GM19328 (cell line): ENCODE data around the gene RAET1E.
"Not testable (repeated sequence)": the region's sequence is repeated elsewhere in the genome, so short reads cannot be mapped to it uniquely, and the experiment has no call there.

ENCODE experiments used
- ATAC-seq: cut with Tn5 transposase; IDR thresholded peaks from one replicate; pipeline ENCODE4 v1.9.1; 2021; ENCODE audit warnings: mild to moderate bottlenecking, moderate library complexity; ENCODE audit not compliant: unreplicated experiment

The RAET1E gene

GRCh38 chr6:149912680-149913079 is 14.8 kb upstream of the RAET1E start:
- not testable (repeated sequence) for ATAC-seq

- ATAC-seq: no peak
These were observed 12.8 kb upstream of the RAET1E start for GRCh38 chr6:149910721-149911151.

- no peak for ATAC-seq
These were observed 12.0 kb upstream of the RAET1E start for GRCh38 chr6:149909701-149910470.

DNA sequence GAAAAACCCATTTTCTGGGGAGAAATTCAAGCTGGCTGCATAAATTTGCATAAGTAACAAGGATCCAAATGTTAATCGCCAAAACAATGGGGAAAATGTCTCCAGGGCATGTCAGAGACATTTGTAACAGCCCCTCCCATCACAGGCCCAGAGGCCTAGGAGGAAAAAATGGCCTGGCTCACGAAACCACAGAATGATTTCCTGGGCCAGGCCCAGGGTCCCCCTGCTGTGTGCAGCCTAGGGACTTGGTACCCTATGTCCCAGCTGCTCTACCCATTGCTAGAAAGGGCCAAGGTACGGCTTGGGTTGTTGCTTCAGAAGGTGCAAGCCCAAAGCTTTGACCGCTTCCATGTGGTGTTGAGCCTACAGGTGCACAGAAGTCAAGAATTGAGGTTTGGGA is 10.6 kb upstream of the RAET1E start:
- not testable (repeated sequence) for ATAC-seq

DNA sequence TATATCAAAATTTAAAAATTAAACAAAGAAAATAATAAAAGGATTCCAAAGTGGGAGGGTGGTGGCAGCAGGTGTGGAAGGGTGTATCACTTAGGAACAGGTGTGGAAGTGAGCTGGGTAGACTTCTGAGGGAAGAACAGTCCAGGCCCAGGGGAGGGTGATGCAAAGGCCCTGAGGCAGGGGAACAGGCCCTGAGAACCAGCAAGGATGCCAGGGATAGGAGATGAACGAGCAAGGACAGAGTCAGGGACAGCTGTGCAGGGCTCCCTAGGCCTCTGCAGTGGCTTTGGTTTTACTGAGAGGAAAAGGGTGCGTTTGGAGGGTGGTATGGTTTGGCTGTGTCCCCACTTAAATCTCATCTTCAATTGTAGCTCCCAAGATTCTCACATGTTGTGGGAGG is 9.4 kb upstream of the RAET1E start:
- ATAC-seq: no peak

DNA sequence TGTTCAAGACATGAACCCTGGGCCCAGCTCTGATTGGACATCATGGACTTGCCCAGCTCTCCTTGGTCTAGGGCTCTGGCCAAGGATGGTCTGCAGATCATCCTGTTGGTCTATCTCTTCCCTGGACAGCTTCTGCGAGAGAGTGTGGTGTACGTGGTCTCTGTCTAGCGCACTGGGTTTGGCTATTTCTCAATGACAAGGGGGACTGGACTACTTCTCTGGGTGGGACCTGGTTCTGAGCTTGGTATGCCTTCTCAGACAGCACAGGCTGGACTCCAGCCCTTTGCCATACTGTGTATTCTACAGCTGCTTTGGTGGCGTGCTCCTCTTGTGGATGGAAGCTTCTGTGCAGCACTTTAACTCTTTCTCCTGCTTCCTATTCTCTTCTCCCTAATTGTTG is 8.5 kb upstream of the RAET1E start:
- ATAC-seq: no peak

GRCh38 chr6:149905911-149906371 is 8.0 kb upstream of the RAET1E start:
- ATAC-seq: no peak

GRCh38 chr6:149905371-149905910 is 7.5 kb upstream of the RAET1E start:
- no peak for ATAC-seq

DNA sequence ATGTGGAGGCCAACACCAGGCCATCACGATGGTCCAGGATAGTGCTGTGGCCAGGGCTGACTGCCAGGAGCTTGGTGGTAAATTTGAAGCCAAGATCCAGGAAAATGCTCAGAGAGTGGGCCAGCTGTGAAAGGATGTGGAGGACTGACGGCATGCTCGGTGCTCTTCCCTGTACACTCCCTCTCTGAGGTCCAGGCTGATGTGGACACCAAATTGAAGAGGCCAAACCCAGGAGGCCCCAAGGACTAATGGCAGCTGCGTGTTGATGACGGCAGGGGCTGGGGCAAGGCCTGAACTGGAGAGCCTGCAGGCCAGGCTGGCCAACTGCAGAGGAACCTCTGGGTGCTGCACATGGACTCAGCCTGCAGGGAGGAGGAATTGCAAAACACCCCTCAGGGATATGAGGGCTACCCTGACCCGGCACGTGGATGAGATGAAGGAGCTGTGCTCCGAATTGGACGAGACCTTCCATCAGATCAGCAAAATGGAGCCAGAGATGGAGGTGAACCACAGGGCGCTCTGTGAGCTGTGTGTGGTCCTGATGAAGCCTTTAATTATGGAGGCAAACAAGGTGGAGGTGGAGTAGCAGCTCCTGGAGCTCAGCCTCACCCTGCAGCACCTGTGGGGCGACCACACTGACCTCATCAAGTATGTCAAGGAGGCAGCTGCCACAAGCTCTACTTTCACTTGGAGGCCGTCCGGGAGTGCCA is 6.9 kb upstream of the RAET1E start:
- no peak for ATAC-seq

- ATAC-seq: no peak
These were observed 6.2 kb upstream of the RAET1E start for GRCh38 chr6:149903938-149904611.

DNA sequence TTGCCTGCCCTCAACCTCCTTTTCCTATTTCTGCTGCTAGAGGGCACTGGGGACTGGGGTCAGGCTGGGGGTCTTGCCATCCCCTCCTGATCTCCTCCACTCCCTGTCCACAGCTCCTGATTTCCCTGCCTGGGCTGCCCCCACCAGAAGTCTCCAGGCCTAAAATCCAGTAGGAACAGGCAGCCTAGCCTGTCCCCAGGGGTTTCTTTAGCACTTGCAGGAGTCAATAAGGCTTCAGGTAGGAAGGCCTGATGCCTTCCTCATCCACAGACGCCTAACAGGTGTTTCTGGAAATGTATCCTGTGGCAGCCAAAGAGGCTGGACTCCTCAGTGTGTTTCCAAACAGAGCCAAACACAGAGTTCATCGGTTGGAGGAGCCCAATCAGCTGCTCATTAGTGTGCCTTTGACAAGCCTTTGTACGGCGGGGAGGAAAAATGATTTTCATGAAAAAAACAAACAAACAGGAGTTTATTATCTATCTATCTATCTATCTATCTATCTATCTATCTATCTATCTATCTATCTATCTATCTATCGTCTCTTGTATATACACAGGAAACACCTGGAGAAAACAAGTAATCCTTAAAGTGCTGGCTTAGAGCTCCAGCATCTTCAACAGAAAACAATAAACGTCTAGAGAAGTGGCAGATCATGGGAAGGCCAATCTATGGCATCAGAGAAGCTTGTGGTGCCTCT is 3.7 kb upstream of the RAET1E start:
- no peak for ATAC-seq

GRCh38 chr6:149900620-149901443 is 2.9 kb upstream of the RAET1E start:
- no peak for ATAC-seq

- ATAC-seq: no peak
These were observed 2.2 kb upstream of the RAET1E start for GRCh38 chr6:149899926-149900619.

- no peak for ATAC-seq
These were observed 1.6 kb upstream of the RAET1E start for GRCh38 chr6:149899486-149899885.

DNA sequence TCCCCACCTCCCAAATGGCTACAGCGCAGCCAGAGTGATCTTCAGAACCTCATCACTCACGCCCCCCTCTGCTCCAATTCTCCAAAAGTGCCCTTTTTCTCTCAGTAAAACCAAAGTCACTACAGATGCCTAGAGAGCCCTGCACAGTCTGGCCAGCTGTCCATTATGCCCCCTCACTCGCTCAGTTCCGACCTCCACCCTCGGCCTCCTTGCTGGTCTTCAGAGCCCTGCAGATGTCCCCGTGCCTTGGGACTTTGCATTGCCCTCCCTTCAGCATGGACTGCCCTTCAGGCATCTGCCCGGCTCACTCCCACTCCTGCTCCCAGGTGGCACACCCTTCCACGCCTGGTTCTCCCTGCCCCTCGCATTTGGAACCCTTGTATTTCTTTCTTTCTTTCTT is 1.1 kb upstream of the RAET1E start:
- no peak for ATAC-seq

DNA sequence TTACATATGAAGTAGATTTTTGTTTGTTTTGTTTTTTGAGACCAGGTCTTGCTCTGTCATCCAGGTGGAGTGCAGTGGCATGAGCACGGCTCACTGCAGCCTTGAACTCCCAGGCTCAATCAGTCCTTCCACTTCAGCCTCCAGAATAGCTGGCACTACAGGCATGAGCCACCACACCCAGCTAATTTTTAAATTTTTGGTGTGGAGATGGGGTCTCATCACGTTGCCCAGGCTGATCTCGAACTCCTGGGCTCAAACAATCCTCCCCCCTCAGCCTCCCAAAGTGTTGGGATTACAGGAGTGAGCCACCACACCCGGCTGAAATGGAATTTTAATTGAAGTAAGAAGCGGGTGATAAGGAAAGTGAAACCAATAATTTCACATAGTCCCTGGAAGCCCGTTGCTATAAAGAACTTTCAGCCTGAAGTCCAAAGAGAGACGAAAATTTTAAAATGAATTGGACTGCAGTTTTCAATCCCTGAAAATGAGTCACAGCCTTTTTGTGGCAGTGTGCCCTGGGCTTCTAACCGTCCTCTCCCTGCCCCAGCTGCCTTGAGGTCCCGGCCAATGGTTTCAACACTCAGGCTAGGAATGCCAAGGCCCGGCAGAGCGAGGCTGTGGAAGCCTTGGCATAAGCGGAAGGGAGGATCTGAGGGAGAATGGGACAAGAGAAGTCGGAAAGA is 757 bp downstream of the RAET1E start:
- ATAC-seq: no peak

DNA sequence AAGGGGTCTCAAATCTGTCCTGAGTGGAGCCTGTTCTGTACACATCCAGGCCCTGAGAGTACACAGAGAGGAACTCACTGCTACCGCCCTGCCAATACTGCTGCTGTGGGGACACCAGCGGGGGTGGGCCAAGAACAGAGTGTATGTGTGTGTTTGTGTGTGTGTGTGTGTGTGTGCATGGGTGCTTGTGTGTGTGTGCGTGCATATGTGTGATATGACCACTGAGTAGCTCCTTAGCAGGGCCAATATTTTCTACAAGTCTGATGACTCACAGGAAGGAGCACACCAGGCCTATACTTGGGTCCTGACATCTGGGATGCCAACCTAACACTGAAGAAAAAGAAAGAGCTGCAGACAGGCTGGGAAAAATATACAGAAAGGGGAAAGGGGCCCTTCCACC is 1.4 kb downstream of the RAET1E start:
- no peak for ATAC-seq

- no peak for ATAC-seq
These were observed 2.1 kb downstream of the RAET1E start for GRCh38 chr6:149895833-149896271.
